Brain pericyte (primary cell): ENCODE data around the gene CD226.
"Not testable (repeated sequence)": the region's sequence is repeated elsewhere in the genome, so short reads cannot be mapped to it uniquely, and the experiment has no call there.

Source experiments
- DNase-seq: peaks from one replicate; pipeline ENCODE4 v3.0.0-alpha.2; 2012; ENCODE audit warnings: low read depth, low spot score

CD226 gene

GRCh38 chr18:69956665-69957620 lies 9.3 kb upstream of the CD226 start:
- no peak for DNase-seq

GRCh38 chr18:69956057-69956456 lies 8.4 kb upstream of the CD226 start:
- DNase-seq = no peak

- DNase-seq = no peak
Observed at GRCh38 chr18:69954719-69955480, 7.2 kb upstream of the CD226 start.

GRCh38 chr18:69953191-69953590 lies 5.5 kb upstream of the CD226 start:
- no peak for DNase-seq

GRCh38 chr18:69951182-69951581 lies 3.5 kb upstream of the CD226 start:
- no peak for DNase-seq

GRCh38 chr18:69949538-69949936 lies 1.9 kb upstream of the CD226 start:
- no peak for DNase-seq

- no peak for DNase-seq
Observed at GRCh38 chr18:69948919-69949537, 1.4 kb upstream of the CD226 start.

- DNase-seq = no peak
Observed at GRCh38 chr18:69948256-69948655, 583 bp upstream of the CD226 start.

GRCh38 chr18:69946608-69947155 lies 991 bp downstream of the CD226 start:
- DNase-seq = no peak

- no peak for DNase-seq
Observed at GRCh38 chr18:69945220-69946114, 2.2 kb downstream of the CD226 start.

GRCh38 chr18:69944436-69944835 lies 3.2 kb downstream of the CD226 start:
- no peak for DNase-seq

GRCh38 chr18:69943021-69943420 lies 4.7 kb downstream of the CD226 start:
- no peak for DNase-seq

- no peak for DNase-seq
Observed at GRCh38 chr18:69941183-69941582, 6.5 kb downstream of the CD226 start.

- DNase-seq = not testable (repeated sequence)
Observed at GRCh38 chr18:69939812-69940211, 7.9 kb downstream of the CD226 start.

- DNase-seq = no peak
Observed at GRCh38 chr18:69936191-69936558, 11.5 kb downstream of the CD226 start.

GRCh38 chr18:69935319-69936190 lies 12.1 kb downstream of the CD226 start:
- DNase-seq = no peak

- no peak for DNase-seq
Observed at GRCh38 chr18:69934601-69935265, 12.9 kb downstream of the CD226 start.

GRCh38 chr18:69929041-69929774 lies 18.5 kb downstream of the CD226 start:
- DNase-seq = no peak

GRCh38 chr18:69916412-69916811 lies 31.3 kb downstream of the CD226 start:
- no peak for DNase-seq
